Activated T-cell treated with anti-CD3 and anti-CD28 coated beads, Interleukin-2, amount 50 U/mL, for 24 hours (primary cell): Measurements from ENCODE around the gene ABHD15.

Experiments used
- DNase-seq: peaks from one replicate; pipeline ENCODE4 v3.0.0-alpha.2; 2020
- H3K27ac Mint-ChIP-seq: 2 replicates; pipeline ENCODE4 v1.8.0; 2020; ENCODE audit warnings: mild to moderate bottlenecking, mixed read lengths
- H3K27me3 Mint-ChIP-seq: 2 replicates; pipeline ENCODE4 v1.8.0; 2020; ENCODE audit warnings: mixed read lengths
- H3K36me3 Mint-ChIP-seq: 2 replicates; pipeline ENCODE4 v1.8.0; 2020; ENCODE audit warnings: low read depth, mixed read lengths
- H3K4me1 Mint-ChIP-seq: 2 replicates; pipeline ENCODE4 v1.8.0; 2020; ENCODE audit warnings: low read depth, mixed read lengths
- H3K4me3 Mint-ChIP-seq: 2 replicates; pipeline ENCODE4 v1.8.0; 2020; ENCODE audit warnings: mild to moderate bottlenecking, moderate library complexity, mixed read lengths
- H3K9me3 Mint-ChIP-seq: 2 replicates; pipeline ENCODE4 v1.8.0; 2020; ENCODE audit warnings: mixed read lengths

Gene ABHD15

GRCh38 chr17:29603109-29603674, 36.4 kb upstream of the ABHD15 start:
- peaks cover 8% of the 10 kb centered on the region for H3K4me1 Mint-ChIP-seq
- H3K4me3 Mint-ChIP-seq = no peak overlapping the region
- no peaks in the 10 kb centered on the region for H3K27me3 Mint-ChIP-seq
- H3K27ac Mint-ChIP-seq = no peak overlapping the region
- DNase-seq = no peak
- H3K36me3 Mint-ChIP-seq = no peaks in the 10 kb centered on the region
- H3K9me3 Mint-ChIP-seq = no peaks in the 10 kb centered on the region

DNA sequence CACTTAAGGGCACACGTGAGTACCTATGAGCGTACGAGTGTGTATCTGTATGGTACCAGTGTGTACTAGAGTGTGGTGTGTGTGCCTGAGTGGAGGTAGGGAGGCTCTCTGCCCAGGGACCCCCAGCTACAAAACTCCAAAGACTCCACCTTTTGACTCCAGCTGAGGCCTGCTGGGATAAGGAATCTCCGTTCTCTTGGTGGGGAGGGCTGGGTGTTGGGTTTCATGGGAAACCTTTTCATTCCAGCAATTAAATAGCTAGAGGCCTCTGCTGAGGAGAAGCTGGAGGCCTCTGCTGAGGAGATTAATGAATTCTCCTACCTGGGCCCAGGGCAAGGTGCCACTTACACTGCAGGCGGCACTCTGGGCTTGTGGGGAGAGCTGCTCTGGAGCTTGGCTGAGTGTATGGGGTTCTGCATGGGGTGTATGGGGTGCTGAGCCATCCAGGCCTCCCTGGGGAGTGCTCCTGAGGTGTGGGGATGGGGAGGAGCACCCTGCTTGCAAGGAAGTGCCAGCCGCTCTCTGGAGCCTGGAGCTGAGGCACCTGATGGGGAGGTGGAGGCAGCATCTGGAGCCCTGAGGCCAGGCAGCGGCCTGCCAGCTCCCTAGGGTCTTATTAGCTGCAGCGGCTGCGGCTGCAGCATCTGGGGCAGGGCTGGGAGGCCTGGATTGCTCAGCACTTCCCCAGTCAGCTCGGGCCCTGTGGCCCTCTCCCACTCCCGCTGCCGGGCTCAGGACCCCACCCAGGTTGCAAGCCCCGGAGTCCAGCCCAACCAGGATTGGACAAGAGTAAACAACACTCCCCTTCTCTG, 30.7 kb upstream of the ABHD15 start:
- peaks cover 5% of the 10 kb centered on the region for H3K36me3 Mint-ChIP-seq
- DNase-seq = no peak
- H3K9me3 Mint-ChIP-seq = no peaks in the 10 kb centered on the region
- no peak overlapping the region for H3K4me3 Mint-ChIP-seq
- no peaks in the 10 kb centered on the region for H3K27me3 Mint-ChIP-seq
- H3K27ac Mint-ChIP-seq = no peak overlapping the region
- peaks cover 23% of the 10 kb centered on the region for H3K4me1 Mint-ChIP-seq

DNA sequence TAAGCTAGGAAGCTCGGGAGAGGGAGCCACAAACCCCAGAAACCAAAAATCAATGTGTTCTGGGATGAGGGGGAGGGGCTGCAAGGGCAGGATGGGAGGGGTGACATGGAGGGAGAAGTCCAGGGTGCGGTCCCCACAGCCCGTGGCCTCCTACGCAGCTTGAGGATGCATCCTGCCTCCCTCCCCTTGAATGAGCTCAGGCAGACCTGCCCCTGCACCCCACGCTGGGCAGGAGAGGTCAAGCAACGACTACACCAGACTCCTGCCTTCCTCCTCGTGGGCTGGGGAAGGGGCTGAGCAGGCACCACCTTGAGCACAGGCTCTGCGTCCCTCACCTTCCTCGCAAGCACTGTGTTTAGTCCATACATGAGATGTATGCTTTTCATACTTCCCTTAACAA, 30.0 kb upstream of the ABHD15 start:
- no peaks in the 10 kb centered on the region for H3K27me3 Mint-ChIP-seq
- no peak overlapping the region for H3K4me3 Mint-ChIP-seq
- H3K36me3 Mint-ChIP-seq = peaks cover 5% of the 10 kb centered on the region
- H3K27ac Mint-ChIP-seq = no peak overlapping the region
- no peaks in the 10 kb centered on the region for H3K9me3 Mint-ChIP-seq
- H3K4me1 Mint-ChIP-seq = peaks cover 30% of the 10 kb centered on the region
- DNase-seq = no peak

DNA sequence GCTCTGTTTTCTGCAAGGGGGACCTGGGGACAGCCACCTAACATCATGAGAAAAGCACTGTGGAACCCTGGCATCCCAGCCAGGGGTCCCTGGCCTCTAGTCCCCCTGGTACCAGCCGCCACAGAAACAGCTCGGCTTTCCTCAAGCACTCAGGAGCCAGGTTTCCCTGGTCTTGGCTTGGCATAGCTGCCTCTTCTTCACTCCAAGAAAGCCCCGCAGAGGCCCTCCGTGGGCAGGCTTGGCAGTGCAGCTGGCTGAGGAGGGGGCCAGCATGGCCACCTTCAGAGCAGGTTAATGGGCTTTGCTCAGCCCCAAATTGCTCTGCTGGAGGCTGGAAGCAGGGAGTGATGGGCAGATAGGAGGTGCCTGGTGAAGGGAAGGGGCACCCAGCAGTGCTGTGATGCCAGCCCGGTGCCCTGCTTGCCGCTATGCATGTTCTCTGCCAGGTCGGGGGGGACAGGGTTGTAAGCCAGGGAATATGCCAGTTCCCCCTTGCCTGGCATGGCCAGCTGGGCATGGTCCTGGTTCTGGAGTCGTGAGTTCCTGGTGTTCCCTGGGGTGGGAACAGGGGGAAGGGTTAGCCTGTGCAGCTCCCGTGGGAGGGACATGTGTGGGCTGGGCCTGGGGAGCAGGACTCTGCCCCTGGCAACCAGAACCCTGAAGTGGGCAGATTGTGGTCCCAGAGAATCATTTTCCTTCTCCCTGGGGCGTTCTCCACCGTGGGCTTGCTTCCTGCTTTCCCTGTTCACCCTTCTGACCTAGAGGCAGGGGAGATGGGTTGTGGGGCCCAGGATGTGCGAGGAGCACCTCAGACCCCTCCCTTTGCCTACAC, 29.3 kb upstream of the ABHD15 start:
- DNase-seq = no peak
- Mint-ChIP-seq H3K4me1 (peaks cover 37% of the 10 kb centered on the region), H3K27me3 (no peaks in the 10 kb centered on the region), H3K36me3 (peaks cover 5% of the 10 kb centered on the region), H3K27ac (no peak overlapping the region), H3K9me3 (no peaks in the 10 kb centered on the region), H3K4me3 (no peak overlapping the region)

DNA sequence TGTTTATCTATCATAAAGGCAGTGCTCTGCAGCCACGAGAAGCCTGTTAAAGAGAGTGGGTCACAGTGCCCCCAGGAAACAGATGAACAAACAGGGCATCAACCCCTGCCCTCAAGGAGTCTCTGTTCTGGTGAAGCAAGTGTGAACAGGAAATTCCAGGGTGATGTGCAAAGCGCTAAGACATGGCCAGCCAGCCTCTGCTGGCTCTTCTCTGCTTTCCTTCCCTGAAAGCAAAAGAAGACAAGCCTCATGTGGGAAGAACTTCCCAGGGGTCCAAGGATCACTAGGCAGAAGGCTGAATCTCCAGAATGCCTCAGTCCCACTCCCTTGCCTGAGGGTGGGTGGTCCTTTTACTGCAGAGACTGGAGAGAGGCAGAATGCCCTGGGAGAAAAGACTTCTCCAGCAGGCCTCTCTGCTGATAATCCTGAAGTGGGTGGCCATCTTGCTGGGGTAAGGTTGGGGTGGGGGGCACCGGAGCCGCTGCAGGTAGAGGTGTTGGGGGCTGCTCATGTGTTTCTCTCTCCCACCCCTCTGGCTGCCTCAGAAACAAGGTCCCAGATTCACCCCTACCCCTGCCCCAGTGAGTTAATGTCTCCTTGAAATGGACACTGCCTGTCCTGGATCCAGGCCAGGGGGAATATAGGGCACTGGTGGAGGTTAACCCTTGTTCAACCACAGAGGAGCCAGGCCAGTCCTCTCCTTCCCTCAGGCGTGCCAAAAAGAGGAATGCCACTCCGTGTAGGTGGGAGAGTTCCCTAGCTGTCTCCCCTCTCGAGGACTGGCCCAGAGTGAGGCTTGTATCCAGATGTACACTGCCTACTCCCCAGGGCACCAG, 28.5 kb upstream of the ABHD15 start:
- Mint-ChIP-seq H3K27ac (no peak overlapping the region), H3K4me1 (peaks cover 38% of the 10 kb centered on the region), H3K4me3 (peak overlapping the region; percentile 83), H3K9me3 (no peaks in the 10 kb centered on the region), H3K36me3 (peaks cover 5% of the 10 kb centered on the region), H3K27me3 (no peaks in the 10 kb centered on the region)
- DNase-seq = no peak

DNA sequence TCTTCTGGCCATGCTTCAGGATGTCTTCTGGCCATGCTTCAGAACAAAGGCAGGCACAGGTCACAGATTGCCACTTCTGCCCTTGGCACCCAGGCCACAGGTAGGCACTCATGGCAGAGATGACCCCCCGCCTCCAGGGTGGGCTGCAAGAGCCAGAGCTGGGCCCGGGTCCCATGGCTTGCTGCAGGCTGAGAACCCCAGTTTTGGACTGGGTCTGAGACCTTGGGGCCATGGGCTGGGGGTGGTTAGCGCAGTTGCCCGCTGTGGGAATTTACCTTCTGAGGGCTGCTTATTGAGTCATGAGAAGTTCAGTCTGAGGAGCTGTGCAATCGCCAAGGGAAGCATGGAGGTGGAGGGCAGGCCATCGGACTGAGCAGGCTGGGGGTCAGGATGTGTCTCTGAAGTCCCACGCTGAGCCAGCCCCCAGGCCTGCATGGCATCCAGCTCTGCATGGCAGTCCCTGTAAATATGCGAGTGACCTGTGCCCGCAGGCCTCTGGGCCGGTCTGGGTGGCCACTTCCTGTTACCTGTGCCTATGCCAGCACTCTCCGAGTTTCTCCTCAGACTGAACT, 27.8 kb upstream of the ABHD15 start:
- no peak for DNase-seq
- H3K27me3 Mint-ChIP-seq = no peaks in the 10 kb centered on the region
- peak overlapping the region; percentile 83 for H3K4me3 Mint-ChIP-seq
- peaks cover 5% of the 10 kb centered on the region for H3K36me3 Mint-ChIP-seq
- H3K27ac Mint-ChIP-seq = peak overlapping the region; percentile 67
- H3K4me1 Mint-ChIP-seq = peaks cover 43% of the 10 kb centered on the region
- H3K9me3 Mint-ChIP-seq = no peaks in the 10 kb centered on the region

DNA sequence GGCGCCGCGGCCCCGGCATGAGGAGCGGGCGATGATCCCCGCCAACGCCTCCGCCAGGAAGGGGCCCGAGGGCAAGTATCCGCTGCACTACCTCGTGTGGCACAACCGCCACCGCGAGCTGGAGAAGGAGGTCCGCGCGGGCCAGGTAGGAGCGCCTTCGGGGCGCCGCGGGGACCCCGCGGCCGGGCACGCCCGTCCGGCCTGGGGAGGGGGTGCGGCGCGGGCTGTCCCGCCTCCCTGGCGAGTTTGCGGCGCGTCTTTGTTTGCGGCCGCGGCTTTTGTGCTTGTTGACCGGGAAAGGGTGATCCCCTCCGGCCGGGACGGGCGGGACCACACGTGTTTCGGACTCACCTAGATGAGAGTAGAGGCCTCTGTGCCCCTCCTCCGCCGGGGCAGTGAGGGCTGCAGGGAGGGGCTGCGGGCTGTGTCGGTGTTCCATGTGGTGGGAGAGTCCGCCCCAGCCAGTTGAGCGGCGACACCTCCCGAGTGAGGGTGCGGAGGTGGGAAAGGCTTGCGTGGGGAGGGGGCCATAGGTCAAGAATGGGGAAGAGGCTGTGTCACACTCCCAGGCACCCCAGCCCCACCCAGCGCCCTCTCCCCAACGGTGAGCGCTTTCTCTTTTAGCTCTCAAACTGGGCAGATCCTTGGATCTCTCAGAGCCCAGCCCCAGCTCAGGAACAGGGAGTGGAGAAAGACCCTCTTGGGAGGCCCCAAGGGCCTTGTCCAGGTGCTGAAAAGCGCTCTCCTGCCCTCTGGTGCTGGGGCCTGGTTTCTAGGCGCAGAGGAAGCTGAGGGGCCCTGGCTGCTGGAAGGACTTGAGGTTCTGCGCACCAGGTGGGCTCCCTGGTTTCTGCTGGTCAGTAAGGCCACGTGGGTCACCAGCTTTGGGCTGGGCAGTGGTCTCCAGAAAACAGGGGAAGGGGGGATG, 27.0 kb upstream of the ABHD15 start:
- peaks cover 43% of the 10 kb centered on the region for H3K4me1 Mint-ChIP-seq

DNA sequence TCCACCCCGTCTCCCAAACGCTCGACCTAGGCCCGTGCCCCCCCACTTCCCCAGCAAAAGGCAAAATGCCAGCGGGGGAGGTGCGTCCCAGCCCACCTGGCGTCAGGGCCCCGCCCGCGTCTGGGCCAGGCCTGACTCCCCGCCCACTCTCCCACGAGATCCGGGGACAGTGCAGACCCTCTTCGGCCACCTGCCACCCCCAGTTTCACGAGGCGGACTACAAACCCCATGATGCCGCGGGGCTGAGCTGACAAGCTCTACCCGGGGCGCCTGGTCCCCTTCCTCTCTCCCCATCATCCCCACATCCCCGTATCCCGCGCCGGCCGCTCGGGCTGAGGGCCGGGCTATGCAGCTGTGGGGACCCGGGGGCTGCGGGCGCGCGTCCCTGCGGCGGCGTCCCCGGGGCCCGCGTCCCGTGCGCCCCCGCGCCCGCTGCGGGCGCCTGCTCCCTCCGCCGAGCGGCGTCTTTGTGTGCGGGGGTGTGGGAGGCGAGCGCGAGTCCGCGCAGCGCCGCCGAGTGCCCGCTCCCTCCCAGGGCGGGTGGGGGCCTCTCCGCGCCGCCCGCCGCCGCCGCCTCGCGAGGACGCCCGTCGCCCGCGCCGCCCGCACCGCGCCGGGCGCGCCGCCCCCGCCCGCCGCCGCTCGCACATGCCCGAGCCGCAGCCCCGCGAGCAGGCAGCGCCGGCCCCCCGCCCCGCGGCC, 26.2 kb upstream of the ABHD15 start, which contains the start of gene ANKRD13B:
TSS of gene ANKRD13B (plus strand) at position 283 of the 702 bp plus-strand sequence. CDS start 490 bp downstream, outside the sequence.
- Mint-ChIP-seq H3K4me3 (peak within 1 kb of the TSS; percentile 83), H3K4me1 (peaks cover 46% of the 10 kb centered on the region), H3K9me3 (no peaks in the 10 kb centered on the region), H3K27me3 (no peaks in the 10 kb centered on the region), H3K36me3 (peaks cover 13% of the 10 kb centered on the region), H3K27ac (peak within 1 kb of the TSS; percentile 92)
- DNase-seq = peak; percentile 76

More for the DNA sequence above, 27.0 kb upstream of the ABHD15 start:
- peaks cover 5% of the 10 kb centered on the region for H3K36me3 Mint-ChIP-seq
- H3K4me3 Mint-ChIP-seq = peak overlapping the region; percentile 83
- DNase-seq = peak; percentile 62
- peak overlapping the region; percentile 67 for H3K27ac Mint-ChIP-seq
- H3K9me3 Mint-ChIP-seq = no peaks in the 10 kb centered on the region
- H3K27me3 Mint-ChIP-seq = no peaks in the 10 kb centered on the region

DNA sequence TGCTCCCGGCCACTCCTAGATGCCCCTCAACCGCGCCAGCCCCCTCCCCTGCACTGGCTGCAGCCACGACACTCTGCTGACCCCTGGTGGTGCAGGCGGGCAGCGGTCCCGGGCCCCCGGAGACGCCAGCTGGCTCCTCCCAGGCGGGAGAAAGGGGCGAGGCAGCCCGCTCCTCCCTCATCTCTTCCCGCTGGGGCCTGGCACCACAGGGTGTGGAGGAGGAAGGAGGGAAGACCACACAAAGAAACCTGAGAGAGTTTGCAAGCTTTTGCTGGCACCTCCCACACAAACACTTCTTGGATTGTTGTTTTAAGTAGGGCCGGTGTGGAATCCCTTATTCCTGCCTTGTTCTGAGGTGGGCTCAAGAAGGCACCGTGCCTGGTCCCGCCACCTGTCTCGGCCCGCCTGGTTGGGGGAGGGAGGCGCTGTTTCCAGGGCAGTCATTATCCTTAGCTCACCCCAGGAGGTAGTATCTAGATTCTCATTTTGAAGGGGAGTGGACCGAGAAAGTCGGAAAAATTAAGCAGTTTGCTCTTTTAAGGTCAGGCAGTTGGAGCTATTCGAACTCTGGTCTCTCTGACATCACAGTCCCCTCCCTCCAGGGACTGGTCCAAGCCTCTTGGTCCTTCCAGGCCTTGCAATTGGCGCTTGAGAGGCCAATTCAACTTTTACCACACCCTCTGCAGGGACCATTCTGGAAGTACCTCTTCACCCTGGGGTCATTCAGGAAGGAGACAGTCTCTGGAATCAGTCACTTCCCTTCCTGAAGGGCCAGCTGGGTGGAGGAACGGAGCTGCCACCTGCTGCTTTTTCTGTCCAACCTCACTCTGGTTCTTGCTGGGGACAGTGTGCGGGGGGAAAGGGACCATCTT, 25.1 kb upstream of the ABHD15 start:
- peak; percentile 91 for DNase-seq
- Mint-ChIP-seq H3K27ac (peak overlapping the region; percentile 92), H3K4me1 (peaks cover 56% of the 10 kb centered on the region), H3K4me3 (peak overlapping the region; percentile 79), H3K27me3 (no peaks in the 10 kb centered on the region), H3K9me3 (no peaks in the 10 kb centered on the region), H3K36me3 (peaks cover 21% of the 10 kb centered on the region)

- DNase-seq = peak; percentile 74
- no peaks in the 10 kb centered on the region for H3K27me3 Mint-ChIP-seq
- H3K27ac Mint-ChIP-seq = peak overlapping the region; percentile 92
- H3K36me3 Mint-ChIP-seq = peaks cover 22% of the 10 kb centered on the region
- peaks cover 63% of the 10 kb centered on the region for H3K4me1 Mint-ChIP-seq
- H3K4me3 Mint-ChIP-seq = peak overlapping the region; percentile 79
- H3K9me3 Mint-ChIP-seq = no peaks in the 10 kb centered on the region
Observed at GRCh38 chr17:29591146-29591736, 24.4 kb upstream of the ABHD15 start.

GRCh38 chr17:29590411-29591145, 23.7 kb upstream of the ABHD15 start:
- peaks cover 70% of the 10 kb centered on the region for H3K4me1 Mint-ChIP-seq
- H3K36me3 Mint-ChIP-seq = peaks cover 24% of the 10 kb centered on the region
- peak; percentile 60 for DNase-seq
- H3K27me3 Mint-ChIP-seq = no peaks in the 10 kb centered on the region
- peak overlapping the region; percentile 92 for H3K27ac Mint-ChIP-seq
- H3K4me3 Mint-ChIP-seq = peak overlapping the region; percentile 79
- no peaks in the 10 kb centered on the region for H3K9me3 Mint-ChIP-seq
